Transverse colon (tissue), 3 donors: Measurements from ENCODE around the gene MEGF9.

Experiments used
- CTCF ChIP-seq, 5 experiments: fragments of 200-600 bp in 3 of 5; fragments of 450-650 bp in 2 of 5; sonication (generic) in 3 of 5; IDR thresholded peaks; 1 replicate in 2 of 5; 2 replicates in 3 of 5; pipeline ENCODE4 v1.5.1; 2016 to 2017; ENCODE audit warnings: antibody characterized with exemption in 5 of 5, inconsistent platforms in 3 of 5, mild to moderate bottlenecking in 2 of 5, moderate library complexity in 1 of 5
- POLR2A ChIP-seq: fragments of 450-650 bp; IDR thresholded peaks from one replicate; pipeline ENCODE4 v1.6.1; 2016; ENCODE audit warnings: antibody characterized with exemption, mild to moderate bottlenecking, moderate library complexity

GRCh38 chr9:120715389-120715924, 1.2 kb upstream of the MEGF9 start:
- TF ChIP-seq POLR2A: no peak
- TF ChIP-seq CTCF (IDR thresholded peaks at IDR 0.05): no peak
